HG02588 (cell line): ENCODE data around the gene COL8A2.

Experiments
- ATAC-seq: cut with Tn5 transposase; IDR thresholded peaks from one replicate; pipeline ENCODE4 v1.9.1; 2021; ENCODE audit warnings: mild to moderate bottlenecking, moderate library complexity; ENCODE audit not compliant: unreplicated experiment

COL8A2 gene

GRCh38 chr1:36070349-36070748, 54.7 kb downstream of the COL8A2 start:
- no peak for ATAC-seq

- no peak for ATAC-seq
These were observed 56.2 kb downstream of the COL8A2 start for GRCh38 chr1:36068866-36069265.

DNA sequence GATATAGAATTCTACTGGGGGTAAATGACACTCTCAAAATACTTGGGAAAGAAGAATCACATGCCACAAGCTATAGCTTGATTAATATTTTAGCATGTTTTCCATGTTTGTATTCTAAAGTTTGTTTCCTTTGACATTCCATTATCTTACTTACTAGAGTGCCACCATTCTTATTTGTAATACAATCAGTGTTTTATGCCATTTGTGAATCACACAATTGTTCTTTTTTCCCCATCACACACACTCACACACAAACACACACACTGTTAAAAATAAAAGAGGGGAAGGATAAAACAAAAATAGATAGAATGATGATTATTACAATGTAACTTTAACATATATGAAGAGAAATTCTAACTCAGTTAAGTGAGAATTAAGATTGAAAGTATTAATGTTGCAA, 57.2 kb downstream of the COL8A2 start:
- no peak for ATAC-seq

DNA sequence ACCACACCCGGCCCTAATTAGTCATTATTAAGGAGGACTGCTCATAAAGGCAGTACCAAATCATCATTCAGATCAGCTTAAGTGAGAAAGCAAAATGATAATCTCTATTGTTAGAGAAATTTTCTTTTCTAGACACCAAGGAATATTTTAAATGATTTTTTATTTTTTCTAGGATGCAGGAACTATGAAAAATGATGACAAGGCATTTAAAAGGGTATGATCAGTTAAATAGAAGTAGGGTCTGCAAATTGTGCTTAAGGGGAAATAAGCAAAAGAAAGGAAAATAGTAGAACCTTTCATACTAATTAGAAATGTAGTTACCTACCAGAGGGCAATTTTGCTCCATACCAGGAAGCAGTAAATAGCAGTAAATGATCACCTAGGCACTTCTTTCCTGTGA, 62.7 kb downstream of the COL8A2 start:
- no peak for ATAC-seq

DNA sequence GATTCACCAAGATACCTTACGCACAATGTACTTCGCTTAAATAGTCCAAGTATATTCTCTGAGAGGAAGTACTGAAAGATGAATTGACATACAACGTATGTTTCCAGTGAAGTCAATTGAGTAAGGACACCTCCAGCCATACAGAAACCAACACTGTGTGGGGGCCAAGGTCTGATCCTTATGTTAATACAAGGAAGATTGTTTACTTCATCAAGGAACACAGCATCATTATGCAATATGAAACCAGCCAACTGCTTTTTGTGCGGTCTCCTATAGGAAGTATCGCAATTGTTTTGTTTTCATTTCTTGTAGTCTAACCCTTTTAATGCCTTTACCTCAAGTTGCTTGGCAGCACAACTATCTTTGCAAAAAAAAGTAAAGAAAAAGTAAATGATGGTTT, 69.3 kb downstream of the COL8A2 start:
- ATAC-seq = no peak

DNA sequence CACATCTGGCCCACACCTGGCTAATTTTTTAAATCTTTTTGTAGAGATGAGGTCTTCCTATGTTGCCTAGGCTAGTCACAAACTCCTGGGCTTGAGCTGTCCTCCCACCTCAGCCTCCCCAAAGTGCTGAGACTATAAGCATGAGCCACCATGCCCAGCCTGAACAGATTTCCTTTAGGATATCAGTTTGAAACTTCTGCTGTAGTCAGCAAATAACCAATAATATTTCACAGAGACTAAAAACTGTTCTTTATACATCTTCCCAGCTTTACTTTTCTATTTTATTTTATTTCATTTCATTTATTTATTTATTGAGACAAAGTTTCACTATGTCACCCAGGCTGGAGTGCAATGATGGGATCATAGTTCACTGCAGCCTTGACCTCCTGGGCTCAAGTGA, 71.0 kb downstream of the COL8A2 start:
- no peak for ATAC-seq

- no peak for ATAC-seq
These were observed 73.2 kb downstream of the COL8A2 start for GRCh38 chr1:36051821-36052220.
